Nephron progenitor cell (in vitro differentiated cells): ENCODE results near the gene AVEN.
"Not testable (repeated sequence)": the region's sequence is repeated elsewhere in the genome, so short reads cannot be mapped to it uniquely, and the experiment has no call there.

Experiments used
- DNase-seq: peaks from one replicate; pipeline ENCODE4 v3.0.0; 2021
- H3K27ac Mint-ChIP-seq: 2 replicates; pipeline ENCODE4 v1.8.0; 2021; ENCODE audit warnings: mild to moderate bottlenecking, moderate library complexity, mixed read lengths
- H3K27me3 Mint-ChIP-seq: 2 replicates; pipeline ENCODE4 v1.8.0; 2021; ENCODE audit warnings: mild to moderate bottlenecking, low read depth, mixed read lengths; ENCODE audit not compliant: poor library complexity
- H3K36me3 Mint-ChIP-seq: 2 replicates; pipeline ENCODE4 v1.8.0; 2021; ENCODE audit warnings: low read depth, mixed read lengths
- H3K4me1 Mint-ChIP-seq: 2 replicates; pipeline ENCODE4 v1.8.0; 2021; ENCODE audit warnings: mixed read lengths
- H3K4me3 Mint-ChIP-seq: 2 replicates; pipeline ENCODE4 v1.8.0; 2021; ENCODE audit warnings: mild to moderate bottlenecking, moderate library complexity, mixed read lengths
- H3K9me3 Mint-ChIP-seq: 2 replicates; pipeline ENCODE4 v1.8.0; 2021; ENCODE audit warnings: mild to moderate bottlenecking, moderate library complexity, mixed read lengths
- CTCF ChIP-seq: fragments of 200-600 bp; sonication (generic); IDR thresholded peaks from 2 replicates; pipeline ENCODE4 v1.5.0; 2021; ENCODE audit warnings: antibody characterized with exemption

The AVEN gene

GRCh38 chr15:33826201-33826600 lies 212.8 kb downstream of the AVEN start:
- no peak for TF ChIP-seq CTCF
- H3K9me3 Mint-ChIP-seq: peaks cover 15% of the 10 kb centered on the region

DNA sequence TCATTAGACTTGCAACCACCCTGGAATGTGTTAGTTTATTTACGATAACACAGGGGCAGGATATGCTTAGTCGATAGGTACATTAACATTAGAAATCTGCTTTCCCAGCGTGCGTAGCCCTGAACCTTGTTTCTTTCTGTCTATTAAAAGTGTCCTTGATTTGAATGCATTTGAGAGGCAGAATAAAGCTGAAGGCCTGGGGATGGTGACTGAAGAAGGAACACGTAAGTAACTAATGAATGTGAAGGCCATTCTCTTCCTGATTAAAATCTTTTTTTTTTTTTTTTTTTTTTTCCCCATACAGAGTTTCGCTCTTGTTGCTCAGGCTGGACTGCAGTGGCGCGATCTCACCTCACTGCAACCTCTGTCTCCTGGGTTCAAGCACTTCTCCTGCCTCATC lies 213.6 kb downstream of the AVEN start:
- H3K9me3 Mint-ChIP-seq: peaks cover 15% of the 10 kb centered on the region
- H3K4me3 Mint-ChIP-seq: no peak overlapping the region
- TF ChIP-seq CTCF: no peak
- peaks cover 4% of the 10 kb centered on the region for H3K27me3 Mint-ChIP-seq
- H3K4me1 Mint-ChIP-seq: no peaks in the 10 kb centered on the region
- DNase-seq: no peak
- no peaks in the 10 kb centered on the region for H3K36me3 Mint-ChIP-seq
- no peak overlapping the region for H3K27ac Mint-ChIP-seq

More at GRCh38 chr15:33826201-33826600, 212.8 kb downstream of the AVEN start:
- Mint-ChIP-seq H3K27ac (no peak overlapping the region), H3K4me1 (no peaks in the 10 kb centered on the region), H3K4me3 (no peak overlapping the region), H3K27me3 (peaks cover 4% of the 10 kb centered on the region), H3K36me3 (no peaks in the 10 kb centered on the region)
- DNase-seq: no peak

DNA sequence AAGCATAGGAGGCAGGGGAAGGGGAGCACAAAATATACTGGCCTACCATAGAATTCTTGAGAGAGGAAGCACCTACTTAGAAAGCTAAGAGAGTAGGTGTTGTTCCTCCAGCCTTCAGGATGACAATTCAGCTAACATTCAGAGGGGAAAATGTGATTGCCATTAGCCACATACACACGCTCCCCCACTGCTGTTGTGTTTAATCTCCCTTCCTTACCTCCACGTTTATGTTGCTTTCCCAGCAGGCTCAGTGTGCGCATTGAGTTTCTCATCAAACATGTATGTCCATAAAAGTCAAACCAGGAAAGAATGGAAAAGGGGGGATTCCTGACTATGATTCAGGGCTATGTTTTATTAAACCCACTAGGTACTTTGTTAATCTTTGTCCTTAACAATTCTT lies 215.9 kb downstream of the AVEN start:
- H3K4me3 Mint-ChIP-seq: no peak overlapping the region
- peaks cover 10% of the 10 kb centered on the region for H3K27me3 Mint-ChIP-seq
- no peaks in the 10 kb centered on the region for H3K36me3 Mint-ChIP-seq
- DNase-seq: no peak
- no peak overlapping the region for H3K27ac Mint-ChIP-seq
- no peaks in the 10 kb centered on the region for H3K4me1 Mint-ChIP-seq
- H3K9me3 Mint-ChIP-seq: no peaks in the 10 kb centered on the region
- TF ChIP-seq CTCF: no peak

- Mint-ChIP-seq H3K27me3 (peaks cover 12% of the 10 kb centered on the region), H3K36me3 (no peaks in the 10 kb centered on the region), H3K27ac (no peak overlapping the region), H3K4me1 (no peaks in the 10 kb centered on the region), H3K9me3 (no peaks in the 10 kb centered on the region), H3K4me3 (no peak overlapping the region)
- TF ChIP-seq CTCF: no peak
- DNase-seq: no peak
Observed at GRCh38 chr15:33822479-33822878, 216.5 kb downstream of the AVEN start.

GRCh38 chr15:33819499-33819898 lies 219.5 kb downstream of the AVEN start:
- DNase-seq, H3K9me3 Mint-ChIP-seq, H3K4me3 Mint-ChIP-seq, H3K27ac Mint-ChIP-seq, H3K4me1 Mint-ChIP-seq, H3K36me3 Mint-ChIP-seq: not testable (repeated sequence)
- H3K27me3 Mint-ChIP-seq: peaks cover 12% of the 10 kb centered on the region
